GM12878 (cell line): Measurements from ENCODE around the gene ATF7. TPM values are rescaled to one million over a fixed set of nuclear protein-coding genes. Genes with fewer than 3 reads are reported as not detected.

ENCODE experiments used
- ATAC-seq: fragments of 200-7000 bp; cut with Tn5 transposase; 3 replicates; pipeline ENCODE4 v1.9.1; 2020; ENCODE audit warnings: mild to moderate bottlenecking, moderate library complexity
- BruUV-seq: library from RNA; stranded (reverse); fragments of 400-500 nt; replicated peaks from 2 replicates; lab custom pipeline; 2021; lab: Mats Ljungman, UMichigan
- CTCF ChIA-PET: fragments of 300-600 bp; sonication (Branson Sonifier 250); formaldehyde crosslinking; extraction: SDS; loops from one replicate; lab custom pipeline; 2021; ENCODE audit warnings: inconsistent platforms; lab: Yijun Ruan, JAX
- POLR2A ChIA-PET: fragments of 350-600 bp; formaldehyde crosslinking; extraction: SDS; loops from one replicate; lab custom pipeline; 2021; ENCODE audit warnings: inconsistent platforms; lab: Charles Lee
- RAD21 ChIA-PET: fragments of 300-600 bp; sonication (Branson Sonifier 250); formaldehyde crosslinking; loops from one replicate; lab custom pipeline; 2023; ENCODE audit warnings: antibody characterized with exemption; ENCODE audit not compliant: unreplicated experiment; lab: Charles Lee
- SMC1A ChIA-PET: fragments of 300-600 bp; sonication (Branson Sonifier 250); formaldehyde crosslinking; loops from one replicate; lab custom pipeline; 2023; ENCODE audit not compliant: unreplicated experiment, uncharacterized antibody; lab: Charles Lee
- DNase-seq: peaks from one replicate; pipeline ENCODE4 v3.0.0-alpha.2; 2011; ENCODE audit warnings: low read depth, low spot score
- FAIRE-seq: peaks from 3 replicates; lab custom pipeline; 2011; peaks lifted over from hg19 to GRCh38; lab: Jason Lieb, UNC
- H2AFZ ChIP-seq: 2 replicates; pipeline ENCODE4 v1.6.0; 2011; ENCODE audit warnings: low read depth, low read length, control low read depth; ENCODE audit not compliant: control insufficient read depth
- H3K27ac ChIP-seq: 2 replicates; pipeline ENCODE4 v1.5.1; 2011; ENCODE audit warnings: control low read depth; ENCODE audit not compliant: control insufficient read depth, insufficient read depth
- H3K27me3 ChIP-seq, 2 experiments: replicated peaks in 1 of 2; 2 replicates each; pipeline versions ENCODE4 v1.6.0 to v1.6.1; 2011; ENCODE audit warnings: low read length in 1 of 2; ENCODE audit not compliant: control insufficient read depth in 2 of 2, insufficient read depth in 2 of 2
- H3K36me3 ChIP-seq, 2 experiments: 2 replicates each; pipeline ENCODE4 v1.5.1; 2011; ENCODE audit warnings: low read length in 1 of 2; ENCODE audit not compliant: control insufficient read depth in 2 of 2, insufficient read depth in 2 of 2
- H3K4me1 ChIP-seq: 2 replicates; pipeline ENCODE4 v1.6.1; 2011; ENCODE audit warnings: mild to moderate bottlenecking, low read length, moderate library complexity, mixed read lengths; ENCODE audit not compliant: control insufficient read depth, insufficient read depth
- H3K4me2 ChIP-seq: 2 replicates; pipeline ENCODE4 v1.6.0; 2011; ENCODE audit warnings: control low read depth; ENCODE audit not compliant: control insufficient read depth, insufficient read depth
- H3K4me3 ChIP-seq: fragments of 200-600 bp; sonication (generic); 2 replicates; pipeline ENCODE4 v1.5.1; 2016
- H3K79me2 ChIP-seq: 2 replicates; pipeline ENCODE4 v1.6.0; 2011; ENCODE audit warnings: low read length; ENCODE audit not compliant: control insufficient read depth, insufficient read depth
- H3K9ac ChIP-seq: 2 replicates; pipeline ENCODE4 v1.8.0; 2011; ENCODE audit warnings: low read length, control low read depth, mixed read lengths; ENCODE audit not compliant: control insufficient read depth, insufficient read depth
- H3K9me3 ChIP-seq: replicated peaks from 3 replicates; pipeline ENCODE4 v1.5.1; 2011; ENCODE audit warnings: mild to moderate bottlenecking, low read length; ENCODE audit not compliant: control insufficient read depth, insufficient read depth
- H4K20me1 ChIP-seq: 2 replicates; pipeline ENCODE4 v1.6.0; 2011; ENCODE audit not compliant: control insufficient read depth, insufficient read depth
- E4F1 ChIP-seq: fragments of 450-650 bp; IDR thresholded peaks from 2 replicates; pipeline ENCODE4 v1.6.1; 2018; ENCODE audit warnings: borderline replicate concordance, mild to moderate bottlenecking; ENCODE audit not compliant: partially characterized antibody
- IKZF1 ChIP-seq: fragments of 450-650 bp; conservative IDR thresholded peaks from 2 replicates; pipeline ENCODE4 v1.6.1; 2017; ENCODE audit warnings: antibody characterized with exemption, mild to moderate bottlenecking
- MYC ChIP-seq: IDR thresholded peaks from 2 replicates; pipeline ENCODE4 v1.6.1; 2011; ENCODE audit warnings: mild to moderate bottlenecking, low read length, moderate library complexity, inconsistent platforms; ENCODE audit not compliant: insufficient read depth, insufficient replicate concordance, insufficient read length, severe bottlenecking
- in situ Hi-C: fragments of 300-500 bp; cut with MboI; formaldehyde crosslinking; loops from 9 replicates; pipeline ENCODE4 v1.14.3; 2018; ENCODE audit warnings: mixed read lengths
- intact Hi-C: fragments of 100-400 bp; cut with micrococcal nuclease; formaldehyde crosslinking; loops from one replicate; pipeline ENCODE4 v1.14.2; 2022; ENCODE audit not compliant: unreplicated experiment
- polyA plus RNA-seq, 11 experiments: library from polyadenylated mRNA; depleted of rRNA in 4 of 11; unstranded in 6 of 11; stranded (reverse) in 5 of 11; fragments of >200 nt; fragmentation: Nextera tagmentation in 4 of 11; fragmentation: Illumina TruSeq in 1 of 11; extraction: Ambion mirVana in 4 of 11; extraction: Trizol in 1 of 11; gene quantifications; 1 replicate in 1 of 11; 2 replicates in 10 of 11; pipeline versions ENCODE4 v1.2.1 to v1.2.3, GENCODE V29; 2011 to 2016; ENCODE audit warnings: inconsistent platforms in 2 of 11, missing spikeins in 2 of 11, low read depth in 1 of 11
- total RNA-seq, 4 experiments: library from RNA; depleted of rRNA in 3 of 4; stranded (reverse); fragments of >200 nt in 3 of 4; fragmentation: Illumina TruSeq in 1 of 4; extraction: Trizol in 1 of 4; gene quantifications; 2 replicates each; pipeline versions ENCODE4 v1.2.1 to v1.2.3, GENCODE V29; 2013 to 2021

Gene ATF7
- total and polyA plus RNA-seq, 10 of the 15 experiments (the other 5 are each of a cell fraction or from before 2014, with no cell fraction given): 9.1 to 30.7 (median 21.8) TPM

- no peak overlapping the region for H3K9ac ChIP-seq
- POLR2A ChIA-PET: interaction anchor here (1.4 kb wide), 1 partner anchor 12 kb away, joined by 3 read pairs; no protein-coding TSS in a partner anchor
Measured at GRCh38 chr12:53670971-53671370, 44.8 kb upstream of the ATF7 start.

More at GRCh38 chr12:53670971-53671370, 44.8 kb upstream of the ATF7 start:
- no TSS peak for BruUV-seq
- Histone ChIP-seq H3K36me3 (peaks cover 6 to 30% of the 10 kb centered on the region in 2 experiments), H3K9me3 (no peaks in the 10 kb centered on the region), H2AFZ (no peak overlapping the region), H3K79me2 (peaks cover 28% of the 10 kb centered on the region), H3K4me3 (no peak overlapping the region), H3K27ac (no peak overlapping the region), H4K20me1 (no peaks in the 10 kb centered on the region), H3K27me3 (no peaks in the 10 kb centered on the region), H3K4me1 (no peaks in the 10 kb centered on the region), H3K4me2 (no peak overlapping the region)
- SMC1A ChIA-PET: interaction anchor here (4.4 kb wide), 1 partner anchor 127 kb away, joined by 19 read pairs; no protein-coding TSS in a partner anchor
- FAIRE-seq: no peak
- DNase-seq: no peak
- no peak for TF ChIP-seq MYC
- TF ChIP-seq E4F1: no peak
- no peak for TF ChIP-seq IKZF1
- RAD21 ChIA-PET: no interaction called here
- intact Hi-C loops: no loop called here
- CTCF ChIA-PET: interaction anchor here (0.8 to 10.5 kb wide), 3 partner anchors 12 to 128 kb away, joined by 3 to 81 read pairs (median 34); no protein-coding TSS in a partner anchor
- in situ Hi-C loops: no loop called here
- no peak for ATAC-seq
